Activated B cell treated with CpG ODN at 0.5 μM for 24 hours (primary cell): ENCODE data around the gene SNAPC3. TPM values are rescaled to one million over a fixed set of nuclear protein-coding genes. Genes with fewer than 3 reads are reported as not detected.
"Not testable (repeated sequence)": the region's sequence is repeated elsewhere in the genome, so short reads cannot be mapped to it uniquely, and the experiment has no call there.

Experiments used
- ATAC-seq: fragments of 200-7000 bp; cut with Tn5 transposase; one replicate; pipeline ENCODE4 v1.10.0; 2021; ENCODE audit warnings: low read depth, mild to moderate bottlenecking, moderate library complexity
- CTCF ChIA-PET: fragments of 350-600 bp; sonication (Branson Sonifier 250); formaldehyde crosslinking; loops from one replicate; lab custom pipeline; 2021; ENCODE audit warnings: antibody characterized with exemption; lab: Charles Lee
- POLR2A ChIA-PET: fragments of 350-600 bp; sonication (Branson Sonifier 250); formaldehyde crosslinking; loops from one replicate; lab custom pipeline; 2021; ENCODE audit warnings: antibody characterized with exemption; lab: Charles Lee
- DNase-seq: peaks from one replicate; pipeline ENCODE4 v3.0.0; 2022
- H3K27ac Mint-ChIP-seq: one replicate; pipeline ENCODE4 v1.8.0; 2020; ENCODE audit warnings: mixed read lengths
- H3K27me3 Mint-ChIP-seq: one replicate; pipeline ENCODE4 v1.8.0; 2021; ENCODE audit warnings: mixed read lengths
- H3K36me3 Mint-ChIP-seq: one replicate; pipeline ENCODE4 v1.8.0; 2021; ENCODE audit warnings: low read depth, mixed read lengths
- H3K4me1 Mint-ChIP-seq: one replicate; pipeline ENCODE4 v1.8.0; 2021; ENCODE audit warnings: mixed read lengths
- H3K4me3 Mint-ChIP-seq: one replicate; pipeline ENCODE4 v1.8.0; 2020; ENCODE audit warnings: mild to moderate bottlenecking, mixed read lengths
- H3K9me3 Mint-ChIP-seq: one replicate; pipeline ENCODE4 v1.8.0; 2020; ENCODE audit warnings: mixed read lengths
- intact Hi-C: fragments of 100-400 bp; cut with micrococcal nuclease; formaldehyde crosslinking; loops from one replicate; pipeline ENCODE4 v1.15.1; 2024
- total RNA-seq: library from RNA; stranded (reverse); gene quantifications from 2 replicates; pipeline ENCODE4 v1.2.3, GENCODE V29; 2022
- TF ChIP-seq, protein P1 (sequence below): fragments of 200-600 bp; IDR thresholded peaks from one replicate; pipeline ENCODE4 v1.8.0; 2022; ENCODE audit warnings: antibody characterized with exemption, mild to moderate bottlenecking

The SNAPC3 gene
- total RNA-seq, 1 donor from 2014 or later: 36.4 TPM

DNA sequence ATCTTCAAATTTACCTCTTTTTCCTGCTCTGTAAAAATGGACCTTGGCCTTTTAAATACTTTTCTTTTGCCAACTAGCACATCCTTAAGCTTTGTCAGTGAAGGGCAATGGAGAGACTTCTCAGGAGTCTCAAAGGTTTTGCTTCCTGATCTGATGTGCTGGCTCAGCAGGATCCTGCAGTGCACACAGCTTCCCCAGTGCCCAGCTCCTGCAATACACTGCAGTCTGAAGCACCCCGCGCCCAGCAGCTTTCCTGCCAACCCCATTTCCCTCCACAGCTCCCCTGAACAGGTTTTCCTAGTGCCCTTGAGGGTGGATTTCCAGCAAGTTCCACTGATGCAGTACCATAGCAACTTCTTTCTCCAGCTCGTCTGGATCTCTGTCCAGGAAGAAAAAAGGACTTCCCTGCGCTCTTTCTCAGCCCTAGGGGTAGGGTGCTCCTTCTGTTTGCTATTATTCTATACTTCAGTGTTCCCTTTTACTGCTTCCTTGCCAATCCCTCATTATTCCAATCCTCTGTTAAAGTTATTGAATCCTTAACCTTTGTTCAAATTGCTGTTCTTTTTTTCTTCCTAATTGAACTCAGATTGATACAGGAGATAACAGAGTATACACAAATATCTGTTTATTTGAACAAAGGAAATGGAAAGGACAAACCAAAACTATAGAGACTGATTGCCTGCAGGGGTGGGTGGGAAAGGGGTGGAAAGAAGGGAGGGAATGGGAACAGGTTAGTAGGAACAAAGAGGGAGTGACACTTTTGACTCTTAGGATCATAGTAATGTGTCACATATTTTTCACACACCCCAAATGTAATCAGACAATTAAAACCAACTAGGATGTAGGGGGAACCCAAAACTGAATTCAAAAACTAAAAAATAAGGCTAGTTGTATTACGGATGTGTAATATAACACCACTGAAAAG, 8.5 kb downstream of the SNAPC3 start:
- ATAC-seq (no peak), DNase-seq (no peak)
- Mint-ChIP-seq H3K36me3 (peaks cover 58% of the 10 kb centered on the region), H3K9me3 (no peaks in the 10 kb centered on the region), H3K4me3 (no peak overlapping the region), H3K27ac (peak overlapping the region; percentile 50), H3K27me3 (no peaks in the 10 kb centered on the region), H3K4me1 (peaks cover 37% of the 10 kb centered on the region)
- intact Hi-C loops: no loop called here
- CTCF ChIA-PET: no interaction called here
- TF ChIP-seq, protein P1, sequence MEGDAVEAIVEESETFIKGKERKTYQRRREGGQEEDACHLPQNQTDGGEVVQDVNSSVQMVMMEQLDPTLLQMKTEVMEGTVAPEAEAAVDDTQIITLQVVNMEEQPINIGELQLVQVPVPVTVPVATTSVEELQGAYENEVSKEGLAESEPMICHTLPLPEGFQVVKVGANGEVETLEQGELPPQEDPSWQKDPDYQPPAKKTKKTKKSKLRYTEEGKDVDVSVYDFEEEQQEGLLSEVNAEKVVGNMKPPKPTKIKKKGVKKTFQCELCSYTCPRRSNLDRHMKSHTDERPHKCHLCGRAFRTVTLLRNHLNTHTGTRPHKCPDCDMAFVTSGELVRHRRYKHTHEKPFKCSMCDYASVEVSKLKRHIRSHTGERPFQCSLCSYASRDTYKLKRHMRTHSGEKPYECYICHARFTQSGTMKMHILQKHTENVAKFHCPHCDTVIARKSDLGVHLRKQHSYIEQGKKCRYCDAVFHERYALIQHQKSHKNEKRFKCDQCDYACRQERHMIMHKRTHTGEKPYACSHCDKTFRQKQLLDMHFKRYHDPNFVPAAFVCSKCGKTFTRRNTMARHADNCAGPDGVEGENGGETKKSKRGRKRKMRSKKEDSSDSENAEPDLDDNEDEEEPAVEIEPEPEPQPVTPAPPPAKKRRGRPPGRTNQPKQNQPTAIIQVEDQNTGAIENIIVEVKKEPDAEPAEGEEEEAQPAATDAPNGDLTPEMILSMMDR: no peak
- POLR2A ChIA-PET: no interaction called here

DNA sequence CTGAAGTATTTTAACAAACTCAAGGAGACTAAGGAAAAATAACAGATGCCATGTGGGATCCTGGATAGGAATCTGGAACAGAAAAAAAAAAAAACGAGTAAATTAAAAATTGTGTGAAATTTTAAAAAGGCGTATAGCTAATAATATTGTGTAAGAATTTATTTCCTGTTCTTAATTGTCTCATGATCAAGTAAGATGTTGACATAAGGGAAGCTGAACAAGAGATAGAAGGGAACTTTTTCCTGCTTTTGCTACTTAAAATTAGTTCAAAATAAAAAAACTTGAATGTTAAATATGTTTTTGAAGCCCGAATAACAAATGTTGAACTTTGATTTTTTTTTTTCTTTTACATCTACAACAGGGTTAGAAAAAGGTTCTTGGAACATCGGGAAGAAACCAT, 10.5 kb downstream of the SNAPC3 start:
- Mint-ChIP-seq H3K36me3 (peaks cover 71% of the 10 kb centered on the region), H3K27me3 (no peaks in the 10 kb centered on the region), H3K9me3 (no peaks in the 10 kb centered on the region), H3K27ac (no peak overlapping the region), H3K4me3 (no peak overlapping the region), H3K4me1 (peaks cover 27% of the 10 kb centered on the region)
- ChIA-PET CTCF (no interaction called here), POLR2A (interaction anchor here (0.7 kb wide), 1 partner anchor 179 kb away, joined by 3 read pairs; no protein-coding TSS in a partner anchor)
- DNase-seq: no peak
- TF ChIP-seq, protein P1: no peak
- no peak for ATAC-seq
- intact Hi-C loops: no loop called here

DNA sequence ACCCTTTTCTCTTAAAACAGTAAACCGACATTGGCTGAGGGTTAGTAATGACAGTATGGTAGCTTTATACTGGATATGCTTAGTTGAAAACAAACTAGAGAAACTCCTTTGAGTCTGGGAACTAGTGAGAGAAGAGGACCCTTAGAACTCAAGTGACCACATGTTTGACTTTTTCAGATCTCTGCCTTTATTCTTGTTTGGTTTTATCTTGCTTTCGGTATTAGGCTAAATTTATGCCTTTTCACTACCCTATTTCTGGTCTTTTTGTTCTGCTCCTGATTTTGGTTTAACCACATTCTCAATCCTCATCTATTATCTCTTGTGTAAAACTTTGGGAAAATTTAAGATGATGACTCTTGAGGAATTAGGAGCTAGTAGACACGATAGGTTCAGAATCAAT, 11.0 kb downstream of the SNAPC3 start:
- TF ChIP-seq, protein P1: no peak
- Mint-ChIP-seq H3K4me3 (no peak overlapping the region), H3K36me3 (peaks cover 73% of the 10 kb centered on the region), H3K9me3 (no peaks in the 10 kb centered on the region), H3K27me3 (no peaks in the 10 kb centered on the region), H3K4me1 (peaks cover 27% of the 10 kb centered on the region), H3K27ac (no peak overlapping the region)
- CTCF ChIA-PET: no interaction called here
- no peak for DNase-seq
- ATAC-seq: no peak
- intact Hi-C loops: no loop called here
- POLR2A ChIA-PET: no interaction called here

DNA sequence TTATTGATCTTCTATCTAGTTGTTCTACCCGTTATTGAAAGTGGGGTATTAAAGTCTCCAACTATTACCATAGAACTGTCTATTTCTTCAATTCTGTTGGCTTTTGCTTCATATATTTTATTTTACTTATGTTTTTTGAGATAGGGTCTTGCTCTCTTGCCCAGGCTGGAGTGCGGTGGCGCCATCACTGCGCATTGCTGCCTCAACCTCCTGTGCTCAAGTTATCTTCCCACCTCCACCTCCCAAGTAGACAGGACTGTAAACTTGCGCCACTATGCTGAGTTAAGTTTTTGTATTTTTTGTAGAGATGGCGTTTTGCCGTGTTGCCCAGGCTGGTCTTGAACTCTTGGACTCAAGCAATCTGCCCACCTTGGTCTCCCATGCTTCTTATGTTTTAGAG, 16.2 kb downstream of the SNAPC3 start:
- ChIA-PET CTCF (no interaction called here), POLR2A (no interaction called here)
- DNase-seq (no peak), ATAC-seq (no peak)
- H3K27ac Mint-ChIP-seq: no peak overlapping the region
- no peaks in the 10 kb centered on the region for H3K27me3 Mint-ChIP-seq
- H3K4me3 Mint-ChIP-seq: no peak overlapping the region
- H3K9me3 Mint-ChIP-seq: no peaks in the 10 kb centered on the region
- peaks cover 10% of the 10 kb centered on the region for H3K4me1 Mint-ChIP-seq
- TF ChIP-seq, protein P1: no peak
- intact Hi-C loops: no loop called here
- peaks cover 81% of the 10 kb centered on the region for H3K36me3 Mint-ChIP-seq

DNA sequence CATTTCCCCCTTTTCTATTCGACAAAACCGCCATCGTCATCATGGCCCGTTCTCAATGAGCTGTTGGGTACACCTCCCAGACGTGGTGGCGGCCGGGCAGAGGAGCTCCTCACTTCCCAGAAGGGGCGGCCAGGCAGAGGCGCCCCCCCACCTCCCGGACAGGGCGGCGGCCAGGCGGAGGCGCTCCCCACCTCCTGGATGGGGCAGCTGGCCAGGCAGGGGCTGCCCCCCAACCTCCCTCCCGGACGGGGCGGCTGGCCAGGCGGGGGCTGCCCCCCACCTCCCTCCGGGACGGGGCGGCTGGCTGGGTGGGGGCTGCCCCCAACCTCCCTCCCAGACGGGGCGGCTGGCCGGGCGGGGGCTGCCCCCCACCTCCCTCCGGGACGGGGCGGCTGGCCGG, 19.2 kb downstream of the SNAPC3 start:
- H3K4me3 Mint-ChIP-seq, CTCF ChIA-PET, POLR2A ChIA-PET, H3K27ac Mint-ChIP-seq, intact Hi-C loops, H3K27me3 Mint-ChIP-seq, H3K4me1 Mint-ChIP-seq, ATAC-seq, H3K9me3 Mint-ChIP-seq, DNase-seq: not testable (repeated sequence)
- H3K36me3 Mint-ChIP-seq: peaks cover 85% of the 10 kb centered on the region

DNA sequence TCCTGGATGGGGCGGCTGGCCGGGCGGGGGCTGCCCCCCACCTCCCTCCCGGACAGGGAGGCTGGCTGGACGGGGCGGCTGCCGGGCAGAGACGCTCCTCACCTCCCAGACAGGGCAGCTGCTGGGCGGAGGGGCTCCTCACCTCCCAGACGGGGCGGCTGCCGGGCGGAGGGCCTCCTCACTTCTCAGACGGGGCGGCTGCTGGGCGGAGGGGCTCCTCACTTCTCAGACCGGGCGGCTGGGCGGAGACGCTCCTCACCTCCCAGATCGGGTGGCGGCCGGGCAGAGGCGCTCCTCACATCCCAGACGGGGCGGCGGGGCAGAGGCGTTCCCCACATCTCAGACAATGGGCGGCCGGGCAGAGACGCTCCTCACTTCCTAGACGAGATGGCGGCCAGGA, 19.6 kb downstream of the SNAPC3 start:
- H3K9me3 Mint-ChIP-seq, H3K4me1 Mint-ChIP-seq, POLR2A ChIA-PET, intact Hi-C loops, CTCF ChIA-PET, H3K27ac Mint-ChIP-seq, H3K4me3 Mint-ChIP-seq, H3K27me3 Mint-ChIP-seq, DNase-seq, ATAC-seq: not testable (repeated sequence)
- peaks cover 85% of the 10 kb centered on the region for H3K36me3 Mint-ChIP-seq
